Measurements from ENCODE around the gene LDLRAD3.
"Not testable (repeated sequence)": the region's sequence is repeated elsewhere in the genome, so short reads cannot be mapped to it uniquely, and the experiment has no call there.

Gene LDLRAD3, protein sequence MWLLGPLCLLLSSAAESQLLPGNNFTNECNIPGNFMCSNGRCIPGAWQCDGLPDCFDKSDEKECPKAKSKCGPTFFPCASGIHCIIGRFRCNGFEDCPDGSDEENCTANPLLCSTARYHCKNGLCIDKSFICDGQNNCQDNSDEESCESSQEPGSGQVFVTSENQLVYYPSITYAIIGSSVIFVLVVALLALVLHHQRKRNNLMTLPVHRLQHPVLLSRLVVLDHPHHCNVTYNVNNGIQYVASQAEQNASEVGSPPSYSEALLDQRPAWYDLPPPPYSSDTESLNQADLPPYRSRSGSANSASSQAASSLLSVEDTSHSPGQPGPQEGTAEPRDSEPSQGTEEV

DNA sequence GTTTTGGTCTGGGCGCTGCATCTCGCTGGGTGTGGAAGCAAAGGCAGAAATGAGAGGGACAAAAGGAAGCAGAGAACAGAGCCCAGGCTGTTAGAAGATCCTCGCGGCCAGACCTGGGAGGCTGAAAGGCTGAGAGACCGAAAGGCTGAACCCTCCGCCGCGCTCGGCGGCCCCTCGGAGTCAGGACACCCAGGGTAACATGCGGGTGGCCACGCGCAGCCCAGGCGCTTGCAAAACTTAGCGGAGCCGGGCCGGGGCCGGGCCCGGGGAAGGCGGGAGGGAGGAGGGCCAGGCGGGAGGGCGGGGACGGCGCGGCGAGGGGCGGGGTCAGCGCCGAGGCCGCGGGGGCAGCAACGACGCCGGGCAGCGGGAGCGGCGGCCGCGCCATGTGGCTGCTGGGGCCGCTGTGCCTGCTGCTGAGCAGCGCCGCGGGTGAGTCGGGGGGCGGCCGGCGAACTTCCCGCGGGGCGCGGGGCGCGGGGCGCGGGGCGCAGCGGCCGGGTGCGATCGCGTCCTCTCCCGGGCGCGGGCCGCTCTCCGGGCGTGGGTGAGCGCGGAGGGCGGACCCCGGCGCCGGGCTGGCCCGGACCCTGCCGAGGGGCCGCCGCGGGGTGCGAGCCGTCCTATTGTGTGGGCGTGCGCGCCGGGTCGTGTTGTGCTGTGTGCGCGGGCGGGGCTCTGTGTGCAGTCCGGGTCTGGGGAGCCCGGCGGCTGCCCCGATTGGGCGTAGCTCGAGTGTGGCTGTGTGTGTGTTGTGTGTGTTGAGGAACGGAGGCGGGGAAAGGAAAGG, at the start of gene LDLRAD3:
TSS of gene LDLRAD3 (plus strand) at position 350 of the 790 bp plus-strand sequence. CDS start at position 387, 37 bp downstream.
- DNase-seq (ENCODE audit: low read depth), result no peak

DNA sequence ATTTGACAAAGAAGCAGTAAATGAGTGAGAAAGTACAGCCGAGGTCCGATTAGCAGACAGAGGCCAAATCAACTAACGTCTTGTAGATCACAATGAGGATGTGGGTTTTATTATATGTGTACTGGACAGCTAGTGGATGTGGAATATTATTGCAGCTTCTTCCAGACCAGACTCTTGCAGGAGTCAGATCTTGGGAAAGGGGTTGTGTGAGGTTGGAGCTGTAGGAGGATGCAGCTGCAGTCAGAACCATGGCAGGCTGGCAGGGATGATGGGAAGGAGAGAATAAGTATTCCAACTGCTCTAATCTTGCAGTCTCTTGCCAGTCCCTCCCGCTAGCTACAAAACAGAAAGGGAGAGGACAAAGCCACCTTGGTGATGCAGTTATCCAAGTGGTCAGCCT, 46.8 kb upstream of the LDLRAD3 start:
- no peak for DNase-seq (ENCODE audit: low read depth)

DNA sequence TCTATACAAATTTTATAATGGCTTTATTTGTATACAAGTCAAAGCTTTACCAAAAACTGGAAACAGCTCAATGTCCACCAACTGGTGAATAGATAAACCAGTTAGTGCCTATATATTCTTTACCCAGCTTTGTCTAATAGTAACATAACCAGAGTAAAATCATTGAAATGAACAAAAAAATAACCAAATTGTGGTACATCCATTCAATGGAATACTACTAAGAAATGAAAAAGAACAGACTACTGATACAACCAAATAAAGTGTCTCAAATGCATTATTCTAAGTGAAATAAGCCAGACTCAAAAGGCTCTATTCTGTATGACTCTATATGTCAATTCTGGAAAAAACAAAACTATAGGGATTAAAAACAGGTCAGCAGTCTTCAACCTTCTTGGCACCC, 40.9 kb upstream of the LDLRAD3 start:
- no peak for DNase-seq (ENCODE audit: low read depth)

DNA sequence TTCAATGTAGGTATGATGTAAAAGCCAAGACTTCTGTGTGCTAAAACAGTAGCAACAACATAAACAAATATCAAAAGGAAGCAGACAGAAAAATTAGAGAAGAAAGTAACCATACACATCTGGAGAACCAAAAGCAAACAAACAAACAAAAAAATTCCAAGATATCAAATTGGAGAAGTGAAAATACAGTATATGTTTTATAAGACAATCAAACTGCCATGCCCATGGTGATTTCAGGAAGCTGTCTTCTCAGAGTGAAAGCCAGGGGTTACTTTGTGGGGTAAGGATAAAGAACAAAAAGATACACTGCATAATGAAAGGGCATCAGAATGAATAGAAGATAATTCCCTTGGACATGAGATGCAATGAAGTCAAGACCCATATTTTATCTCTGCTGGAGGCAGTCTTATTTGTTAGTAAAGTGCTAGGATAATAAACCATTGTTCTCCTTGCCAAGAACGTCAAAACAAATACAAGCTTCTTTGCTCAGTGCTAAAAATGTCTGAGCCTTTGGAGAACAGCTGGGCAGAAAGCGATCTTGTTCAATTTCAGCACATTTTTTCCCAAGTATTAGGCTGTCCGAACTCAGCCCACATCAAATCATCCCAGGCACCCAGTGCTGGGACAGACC, 38.1 kb upstream of the LDLRAD3 start:
- DNase-seq (ENCODE audit: low read depth), result no peak

DNA sequence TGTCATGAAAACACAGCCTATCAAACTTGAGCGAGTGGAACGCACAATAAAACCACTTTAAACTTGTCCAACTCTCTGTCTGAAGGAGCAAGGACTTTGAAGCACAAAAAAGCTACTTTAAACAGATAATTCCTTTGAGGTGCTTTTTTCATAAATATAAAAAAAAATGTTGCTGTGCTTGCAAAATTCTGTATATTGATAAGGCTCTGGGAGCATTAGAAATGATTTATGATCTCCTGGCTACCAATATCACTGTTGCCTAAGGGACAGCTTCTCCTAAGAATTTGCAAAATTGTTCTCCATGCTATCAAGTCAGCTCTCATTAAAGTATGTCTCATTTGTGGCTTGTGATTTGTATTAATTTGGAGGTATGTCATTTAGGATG, 37.6 kb upstream of the LDLRAD3 start:
- DNase-seq (ENCODE audit: low read depth), result no peak

DNA sequence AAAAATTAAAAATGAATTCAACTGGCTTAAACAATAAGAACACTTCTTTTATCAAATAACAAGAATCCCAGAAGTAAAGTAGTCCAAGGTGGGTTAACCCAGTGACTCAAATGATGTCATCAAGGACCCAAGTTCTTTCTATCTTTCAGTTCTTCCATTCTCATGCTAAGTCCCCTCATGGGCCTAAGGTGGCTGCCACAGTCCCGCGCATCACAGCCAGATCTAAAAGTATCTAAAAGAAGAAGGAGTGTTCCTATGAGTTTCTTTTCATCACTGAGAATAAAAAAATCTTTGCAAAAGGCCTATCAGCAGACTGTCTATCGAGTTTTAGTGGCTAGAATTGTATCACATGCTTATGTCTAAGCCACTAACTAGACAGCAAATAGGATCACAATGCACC, 37.2 kb upstream of the LDLRAD3 start:
- no peak for DNase-seq (ENCODE audit: low read depth)

DNA sequence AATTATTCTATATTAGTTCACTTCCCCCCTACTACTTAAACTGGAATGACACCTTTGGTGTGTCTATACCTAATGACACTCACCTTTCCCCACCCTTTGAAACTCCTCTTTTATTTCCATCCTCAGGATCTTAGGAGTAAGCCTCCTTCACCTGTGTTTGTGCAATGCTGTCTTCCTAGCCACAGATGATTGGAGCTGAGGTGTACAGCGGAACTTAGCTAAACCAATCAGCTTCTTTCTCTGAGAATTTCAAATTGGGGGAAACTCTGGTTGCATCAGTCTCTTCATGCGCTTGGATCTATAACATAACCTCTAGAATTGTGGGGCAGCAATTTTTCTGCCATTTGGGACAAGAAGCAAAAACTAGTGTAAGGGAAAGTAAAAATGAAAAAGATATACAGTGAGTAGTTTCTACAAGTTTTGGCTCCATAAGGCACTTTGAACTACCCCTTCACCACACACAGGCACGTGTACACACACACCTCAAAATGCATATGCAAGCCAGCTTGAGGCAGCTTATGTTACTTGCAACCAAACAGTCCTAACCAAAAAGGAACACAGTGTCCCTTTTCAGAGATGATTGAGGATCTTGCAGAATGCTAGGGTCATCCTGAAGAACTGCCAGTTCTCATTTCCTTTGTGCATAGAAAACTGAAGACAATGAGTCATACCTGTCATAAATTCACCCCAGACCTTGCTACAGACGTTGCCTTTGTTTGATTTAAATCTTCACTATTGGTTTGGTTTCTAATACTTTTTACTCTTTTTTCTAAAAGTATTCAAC, 36.0 kb upstream of the LDLRAD3 start:
- DNase-seq (ENCODE audit: low read depth), result no peak

DNA sequence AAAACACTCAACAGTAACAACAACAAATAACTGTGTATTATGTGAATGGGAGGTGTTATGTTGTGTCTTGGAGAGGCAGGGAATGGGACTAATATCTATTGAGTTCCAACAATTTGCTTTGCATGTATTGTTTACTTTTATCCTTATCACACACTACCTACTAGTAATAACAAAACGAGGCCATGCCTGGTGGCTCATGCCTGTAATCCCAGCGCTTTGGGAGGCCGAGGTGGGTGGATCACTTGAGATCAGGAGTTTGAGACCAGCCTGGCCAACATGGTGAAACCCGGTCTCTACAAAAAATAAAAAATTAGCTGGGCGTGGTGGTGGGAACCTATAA, 35.5 kb upstream of the LDLRAD3 start:
- DNase-seq (ENCODE audit: low read depth), result not testable (repeated sequence)

DNA sequence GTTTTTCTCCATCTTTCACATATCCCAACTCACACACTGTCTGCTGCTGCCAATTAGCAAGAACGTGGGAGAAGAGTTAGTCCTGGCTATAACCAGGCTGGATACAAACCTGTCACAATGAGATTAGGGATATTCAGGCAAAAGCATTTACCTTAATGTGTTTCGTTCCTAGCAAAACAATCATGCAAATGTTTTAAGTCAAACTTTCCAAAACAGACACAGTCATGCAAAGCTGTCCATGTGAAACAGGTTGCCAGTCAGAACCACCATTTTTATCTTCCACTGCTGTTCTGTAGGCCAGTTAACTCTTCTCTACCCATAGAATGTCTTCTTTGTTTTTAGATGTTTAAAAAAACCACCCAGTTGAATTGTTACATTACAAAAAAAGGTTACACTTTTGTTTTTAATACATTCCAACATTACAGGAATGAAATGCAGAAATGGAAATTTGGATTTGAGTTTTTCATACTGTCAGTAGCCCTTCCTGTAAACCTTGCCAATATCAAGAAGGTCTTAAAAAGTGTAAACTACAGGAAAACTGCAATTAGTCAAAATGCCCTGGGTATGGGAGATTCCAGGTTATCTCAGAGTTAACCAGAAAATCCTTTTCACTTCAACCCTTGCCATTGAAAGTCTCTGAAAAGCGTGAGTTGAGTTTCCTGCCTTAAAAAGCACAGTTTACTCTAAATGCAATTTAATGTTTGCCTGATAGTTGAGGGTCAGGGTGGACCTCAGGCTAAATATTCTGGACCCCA, 34.2 kb upstream of the LDLRAD3 start:
- no peak for DNase-seq (ENCODE audit: low read depth)

DNA sequence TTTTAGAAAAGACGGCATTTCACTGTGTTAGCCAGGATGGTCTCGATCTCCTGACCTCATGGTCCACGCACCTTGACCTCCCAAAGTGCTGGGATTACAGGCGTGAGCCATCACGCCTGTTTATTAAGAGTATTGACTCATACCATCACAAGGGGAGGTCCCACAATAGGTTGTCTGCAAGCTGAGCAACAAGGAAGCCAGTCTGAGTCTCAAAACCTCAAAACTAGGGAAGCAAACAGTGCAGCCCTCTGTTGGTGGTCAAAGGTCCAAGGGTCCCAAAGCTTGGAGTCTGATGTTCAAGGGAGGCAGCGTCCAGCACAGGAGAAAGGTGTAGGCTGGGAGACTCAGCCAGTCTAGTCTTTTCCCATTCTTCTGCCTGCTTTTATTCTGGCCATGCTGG, 32.8 kb upstream of the LDLRAD3 start:
- DNase-seq (ENCODE audit: low read depth), result no peak

DNA sequence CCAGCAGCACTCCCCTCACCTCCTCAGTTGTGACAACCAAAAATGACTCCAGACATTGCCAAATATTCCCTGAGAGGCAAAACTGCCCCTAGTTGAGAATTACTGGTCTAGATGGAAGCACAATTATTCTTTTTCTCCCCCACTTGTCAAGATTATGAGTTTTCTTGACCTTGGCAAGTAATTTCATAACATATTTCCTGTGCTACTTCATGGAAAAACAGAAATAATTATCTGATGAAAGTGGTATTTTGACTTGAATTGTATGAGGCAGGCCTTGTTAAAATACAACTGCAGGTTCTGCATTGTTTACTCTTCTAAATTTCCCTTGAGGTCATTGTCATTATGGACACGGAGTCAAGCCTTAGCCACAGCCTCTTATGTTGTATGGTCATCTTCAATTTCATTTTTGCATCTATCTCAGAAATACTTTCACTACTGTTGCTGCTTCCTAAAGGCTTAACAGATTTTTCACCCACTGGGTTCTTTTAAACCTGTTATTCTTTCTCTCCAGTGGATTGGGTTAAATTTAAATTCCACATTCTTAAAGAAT, 32.2 kb upstream of the LDLRAD3 start:
- no peak for DNase-seq (ENCODE audit: low read depth)

DNA sequence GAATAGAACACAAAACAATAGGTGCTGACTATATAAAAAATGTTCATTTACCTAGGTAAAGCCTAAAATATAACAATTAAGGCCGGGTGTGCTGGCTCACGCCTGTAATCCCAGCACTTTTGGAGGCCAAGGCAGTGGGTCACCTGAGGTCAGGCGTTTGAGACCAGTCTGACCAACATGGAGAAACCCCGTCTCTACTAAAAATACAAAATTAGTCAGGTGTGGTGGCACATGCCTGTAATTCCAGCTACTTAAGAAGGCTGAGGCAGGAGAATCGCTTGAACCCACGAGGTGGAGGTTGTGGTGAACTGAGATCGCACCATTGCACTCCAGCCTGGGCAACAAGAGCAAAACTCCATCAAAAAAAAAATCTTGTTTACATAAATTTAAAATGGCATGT, 31.4 kb upstream of the LDLRAD3 start:
- DNase-seq (ENCODE audit: low read depth), result not testable (repeated sequence)

DNA sequence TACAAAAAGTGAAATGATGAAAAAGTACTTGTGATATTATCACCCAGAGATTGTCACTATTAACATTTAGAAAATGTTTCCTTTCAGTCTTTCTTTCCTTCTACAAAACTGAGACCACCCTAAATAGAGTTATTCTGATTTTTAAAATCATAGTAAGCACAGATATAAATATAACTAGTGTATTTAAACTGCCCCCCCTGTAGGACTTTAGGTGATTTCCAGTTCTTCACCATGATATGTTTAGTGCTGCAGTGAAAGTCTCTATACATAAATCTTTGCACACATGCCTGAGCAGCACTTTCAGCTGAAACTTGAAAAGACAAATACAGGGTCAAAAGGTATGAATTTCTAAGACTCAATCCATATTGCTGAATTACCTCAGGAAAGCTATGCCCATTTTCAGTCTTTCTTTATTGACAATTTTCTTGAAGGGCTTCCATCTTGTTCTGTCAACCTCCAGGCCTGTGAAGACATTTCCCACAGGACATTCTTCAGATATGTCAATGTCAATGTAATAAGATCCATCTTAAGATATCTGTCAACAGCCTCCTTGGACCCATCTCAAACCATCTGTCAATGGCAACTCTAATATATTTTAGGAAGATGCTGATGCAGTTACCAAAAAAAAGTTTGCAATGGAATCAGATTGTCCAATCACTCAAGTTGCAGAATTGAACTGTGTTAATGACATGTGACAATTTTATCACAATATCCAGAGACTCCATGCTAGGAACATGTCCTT, 30.8 kb upstream of the LDLRAD3 start:
- no peak for DNase-seq (ENCODE audit: low read depth)

DNA sequence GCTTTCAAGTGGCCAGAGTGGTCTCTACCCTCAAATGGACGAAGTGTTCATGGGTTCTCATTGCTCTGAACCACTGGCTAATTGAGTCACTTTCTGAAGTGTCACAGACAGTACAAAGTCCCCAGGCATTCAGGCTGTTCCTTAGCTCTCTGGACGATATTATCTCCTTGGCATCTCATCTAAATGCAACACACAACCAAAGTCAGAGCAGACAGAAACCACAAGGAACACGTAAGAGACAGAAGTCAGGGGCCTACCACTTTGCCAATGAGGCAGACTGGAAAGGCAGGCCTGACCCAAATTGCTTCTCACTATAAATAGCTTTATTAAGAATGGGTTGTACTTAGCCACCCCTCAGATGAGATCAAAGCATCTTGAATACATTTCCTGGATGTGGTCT, 29.0 kb upstream of the LDLRAD3 start:
- DNase-seq (ENCODE audit: low read depth), result no peak

DNA sequence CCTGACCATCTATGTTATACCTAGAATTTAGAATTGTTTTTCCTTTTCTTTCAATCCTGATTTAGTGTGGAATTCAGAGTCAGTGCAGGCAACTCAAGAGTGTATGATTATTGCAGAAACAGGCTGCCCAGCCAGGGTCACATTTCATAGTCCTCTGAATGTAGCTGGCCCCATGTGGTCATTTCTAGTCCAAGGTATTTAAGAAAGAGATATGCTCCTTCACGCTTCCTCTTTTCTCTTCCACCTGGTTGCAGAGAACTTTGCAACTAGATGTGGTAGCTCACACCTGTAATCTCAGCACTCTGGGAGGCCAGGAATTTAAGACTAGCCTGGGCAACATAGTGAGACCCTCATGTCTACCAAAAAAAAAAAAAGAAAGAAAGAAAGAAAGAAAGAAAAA, 27.6 kb upstream of the LDLRAD3 start:
- DNase-seq (ENCODE audit: low read depth), result no peak

DNA sequence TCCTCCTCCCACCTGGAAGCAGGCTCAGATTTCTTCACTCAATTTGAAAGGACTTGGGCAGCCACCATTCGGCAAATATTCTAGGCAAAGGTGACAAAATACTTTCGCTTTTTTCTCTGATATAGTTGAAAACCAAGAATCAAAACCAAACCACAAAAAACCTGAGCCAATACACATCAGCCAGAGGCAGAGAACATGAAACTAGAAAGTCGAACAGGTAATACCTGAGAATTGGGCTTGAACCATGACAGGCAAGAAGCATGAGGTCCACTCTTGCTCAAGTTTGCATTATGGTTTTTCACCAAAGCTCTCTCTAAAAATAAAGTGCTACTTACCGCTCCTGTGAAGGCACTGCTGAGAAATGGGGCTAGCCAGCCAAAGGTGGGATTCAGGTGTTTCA, 26.2 kb upstream of the LDLRAD3 start:
- DNase-seq (ENCODE audit: low read depth), result no peak

DNA sequence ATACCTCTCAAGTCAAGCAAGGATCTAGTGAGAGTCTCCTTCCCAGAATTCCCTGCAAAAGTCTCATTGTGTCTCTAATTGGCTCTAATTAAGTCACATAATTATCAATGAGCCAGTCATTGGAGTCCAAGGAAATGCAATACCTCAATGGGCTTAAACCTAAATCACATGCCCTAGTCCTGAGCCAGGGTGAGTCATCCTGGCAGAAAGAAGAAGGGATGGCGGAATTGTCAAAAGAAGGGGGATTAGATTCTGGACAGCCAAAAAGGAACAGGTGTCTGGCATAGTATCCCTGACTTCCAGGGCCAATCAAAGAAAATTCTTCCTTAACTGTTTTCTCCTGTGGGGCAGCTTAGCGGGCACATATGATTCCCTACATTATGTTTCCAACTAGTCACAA, 25.1 kb upstream of the LDLRAD3 start:
- no peak for DNase-seq (ENCODE audit: low read depth)

DNA sequence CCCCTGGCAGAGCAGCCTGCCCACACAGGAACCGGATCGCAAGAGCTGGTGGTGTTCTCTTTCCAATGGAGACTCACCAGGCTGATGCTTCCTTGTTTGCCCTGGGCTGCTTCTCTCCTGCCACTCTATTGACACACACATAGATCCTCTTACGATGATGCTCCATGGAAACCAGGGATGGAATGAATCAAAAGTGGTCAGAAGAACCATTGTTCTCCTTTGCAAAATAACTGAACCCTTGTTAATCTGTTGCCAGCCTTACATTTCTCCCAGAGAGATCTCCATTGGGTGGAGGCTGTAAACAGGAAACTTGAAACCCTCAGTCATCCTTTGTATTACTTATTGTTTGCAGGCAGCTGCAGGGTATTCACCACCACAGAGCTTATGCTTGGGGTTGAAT, 24.6 kb upstream of the LDLRAD3 start:
- DNase-seq (ENCODE audit: low read depth), result no peak

DNA sequence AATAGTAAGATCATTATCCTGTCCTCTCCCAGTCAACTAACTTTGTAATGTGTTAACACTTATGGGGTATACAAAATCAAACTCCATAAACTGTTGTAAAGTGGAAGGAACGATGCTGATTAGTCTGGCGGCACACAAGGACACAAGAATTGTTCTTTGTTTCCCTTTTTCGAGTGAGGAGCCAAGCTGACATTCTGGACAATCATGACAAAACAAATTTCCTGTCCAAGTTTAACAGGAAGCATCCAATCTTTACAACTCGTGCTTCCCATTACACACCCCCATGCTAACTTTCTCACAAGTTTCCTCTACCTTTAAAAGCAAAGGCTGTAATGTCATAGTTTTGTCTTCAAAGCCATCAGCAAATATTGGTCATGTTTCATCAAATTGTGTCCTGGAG, 20.4 kb upstream of the LDLRAD3 start:
- no peak for DNase-seq (ENCODE audit: low read depth)

DNA sequence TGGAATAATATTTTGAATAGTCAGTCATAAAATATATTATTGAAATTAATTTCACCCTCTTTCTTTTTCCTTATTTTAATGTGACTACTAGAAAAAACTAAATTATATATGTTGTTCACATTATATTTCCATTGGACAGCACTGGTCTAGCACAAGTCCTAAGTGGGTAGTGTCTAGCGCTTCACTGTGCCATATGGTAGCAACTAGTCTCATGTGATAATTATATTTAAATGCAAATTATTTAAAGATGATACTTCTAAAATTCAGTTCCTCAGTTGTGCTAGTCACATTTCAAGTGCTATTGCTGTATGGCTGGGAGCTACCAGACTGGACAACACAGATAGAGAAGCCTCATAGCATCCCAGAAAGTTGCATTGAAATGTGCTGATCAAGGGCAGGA, 19.1 kb upstream of the LDLRAD3 start:
- DNase-seq (ENCODE audit: low read depth), result no peak

DNA sequence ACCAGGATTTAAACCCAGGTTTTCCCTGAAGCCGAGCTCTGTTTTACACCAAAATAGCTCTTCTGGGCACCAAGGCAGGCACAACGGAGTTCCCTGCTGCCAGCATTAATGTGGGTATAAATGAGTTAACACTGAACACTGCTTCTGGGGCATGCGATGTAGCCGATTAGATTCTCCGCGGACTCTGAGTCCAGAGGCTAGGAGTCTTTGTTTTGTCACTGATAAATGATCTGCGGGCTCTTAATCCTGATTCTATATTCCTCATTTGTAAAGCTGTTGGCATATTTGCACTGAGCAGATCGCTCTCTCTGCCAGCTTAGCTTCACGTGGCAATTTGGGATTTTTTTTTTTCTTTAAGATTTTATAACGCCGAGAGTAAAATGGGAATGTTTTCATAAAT, 16.8 kb upstream of the LDLRAD3 start:
- no peak for DNase-seq (ENCODE audit: low read depth)

Data from stimulated activated CD8-positive, alpha-beta memory T cell treated with anti-CD3 and anti-CD28 coated beads, Interleukin-15, amount 100 ng/mL, for 24 hours (primary cell).